ENCODE results near the gene PAM16.

GRCh38 chr16:4336701-4337539 lies 14.2 kb downstream of the PAM16 start:
- TF ChIP-seq EP300 (IDR thresholded peaks at IDR 0.05) = no peak
- no peak for TF ChIP-seq POLR2A (IDR thresholded peaks at IDR 0.05)
- no peak for TF ChIP-seq POLR2AphosphoS5 (IDR thresholded peaks at IDR 0.05)
